CD4-positive, alpha-beta T cell treated with Interleukin-1 beta for 1 hour (primary cell): ENCODE measurements around the gene KCNK16.

Source experiments
- DNase-seq, 2 donors: peaks; one replicate each; pipeline ENCODE4 v3.0.0-alpha.2; 2020 to 2022

KCNK16 gene

GRCh38 chr6:39341352-39341751, 18.9 kb upstream of the KCNK16 start:
- DNase-seq, result no peak

GRCh38 chr6:39339868-39340550, 17.5 kb upstream of the KCNK16 start:
- DNase-seq, result no peak

GRCh38 chr6:39339096-39339867, 16.8 kb upstream of the KCNK16 start:
- DNase-seq, result no peak

- DNase-seq, result no peak
Observed at GRCh38 chr6:39338397-39338796, 15.9 kb upstream of the KCNK16 start.

GRCh38 chr6:39335780-39336545, 13.5 kb upstream of the KCNK16 start:
- peak; percentile 7 to 26 for DNase-seq

- DNase-seq, result no peak
Observed at GRCh38 chr6:39333644-39334438, 11.3 kb upstream of the KCNK16 start.

- DNase-seq, result no peak
Observed at GRCh38 chr6:39330476-39330875, 8.0 kb upstream of the KCNK16 start.

- peak; percentile 3 to 31 for DNase-seq
Observed at GRCh38 chr6:39330057-39330456, 7.6 kb upstream of the KCNK16 start.

- DNase-seq, result no peak
Observed at GRCh38 chr6:39328066-39328465, 5.6 kb upstream of the KCNK16 start.

GRCh38 chr6:39327507-39327906, 5.0 kb upstream of the KCNK16 start:
- no peak for DNase-seq

GRCh38 chr6:39321761-39322160, 741 bp downstream of the KCNK16 start:
- no peak for DNase-seq

- no peak for DNase-seq
Observed at GRCh38 chr6:39320363-39320984, 2.0 kb downstream of the KCNK16 start.

- DNase-seq, result no peak
Observed at GRCh38 chr6:39319621-39320362, 2.7 kb downstream of the KCNK16 start.

GRCh38 chr6:39317256-39317655, 5.2 kb downstream of the KCNK16 start:
- DNase-seq, result no peak

- no peak for DNase-seq
Observed at GRCh38 chr6:39314273-39314795, 8.2 kb downstream of the KCNK16 start, which contains the start of gene KCNK17. KCNK17 (minus strand) TSS chr6:39314419; CDS start chr6:39314320, 99 bp downstream.

- DNase-seq, result no peak
Observed at GRCh38 chr6:39313526-39314272, 8.8 kb downstream of the KCNK16 start.

GRCh38 chr6:39312912-39313525, 9.5 kb downstream of the KCNK16 start:
- DNase-seq, result no peak

- no peak for DNase-seq
Observed at GRCh38 chr6:39310542-39310941, 12.0 kb downstream of the KCNK16 start.

GRCh38 chr6:39309942-39310531, 12.5 kb downstream of the KCNK16 start:
- DNase-seq, result peak; percentile 48 to 53

GRCh38 chr6:39307462-39307861, 15.0 kb downstream of the KCNK16 start:
- no peak for DNase-seq
